ENCODE measurements around the gene RCOR3.

RCOR3 gene

DNA sequence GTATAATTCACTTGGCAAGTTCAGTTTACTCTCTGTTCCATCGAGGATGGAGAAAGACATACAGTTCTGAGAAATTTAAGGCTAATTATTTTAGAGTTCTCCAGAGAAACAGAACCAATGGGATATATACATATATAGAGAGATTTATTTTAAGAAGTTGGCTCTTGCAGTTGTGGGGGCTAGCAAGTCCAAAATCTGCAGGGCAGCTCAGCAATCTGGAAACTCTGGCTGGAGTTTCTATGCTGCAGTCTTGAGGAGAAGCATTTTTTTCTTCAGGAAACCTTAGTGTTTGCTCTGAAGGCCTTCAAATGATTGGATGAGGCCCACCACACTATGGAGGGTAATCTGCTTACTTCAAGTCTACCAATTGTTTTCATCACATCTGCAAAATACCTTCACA lies 102.0 kb downstream of the RCOR3 start:
- Histone ChIP-seq H3K27me3 (no peaks in the 10 kb centered on the region), H3K4me3 (no peak overlapping the region), H3K4me2 (no peak overlapping the region), H3K9me3 (no peaks in the 10 kb centered on the region), H3K27ac (no peak overlapping the region), H3K36me3 (peaks cover 86% of the 10 kb centered on the region), H3K4me1 (no peaks in the 10 kb centered on the region), H4K20me1 (no peaks in the 10 kb centered on the region), H3K9ac (no peak overlapping the region)
- TF ChIP-seq Cebpa-rat (IDR thresholded peaks at IDR 0.05) = no peak

Measured in BLaER1 (cell line).